Mesenchymal stem cell (in vitro differentiated cells and primary cell): ENCODE data around the gene CLCN5.

Source experiments
- DNase-seq: peaks from one replicate; pipeline ENCODE4 v3.0.0-alpha.2; 2013
- H2AFZ ChIP-seq: one replicate; pipeline ENCODE4 v1.6.1; 2013; ENCODE audit warnings: low read depth, mild to moderate bottlenecking, control low read depth, inconsistent platforms, low read length, moderate library complexity
- H2AK5ac ChIP-seq: 2 replicates; pipeline ENCODE4 v1.6.1; 2013; ENCODE audit warnings: low read length, moderate library complexity, mild to moderate bottlenecking, inconsistent platforms; ENCODE audit not compliant: severe bottlenecking
- H2BK120ac ChIP-seq: one replicate; pipeline ENCODE4 v1.6.1; 2013; ENCODE audit warnings: low read depth, mild to moderate bottlenecking, inconsistent platforms, low read length, moderate library complexity
- H2BK12ac ChIP-seq, 2 experiments: one replicate each; pipeline ENCODE4 v1.6.1; 2013; ENCODE audit warnings: inconsistent platforms in 2 of 2, low read length in 2 of 2, mild to moderate bottlenecking in 2 of 2, moderate library complexity in 2 of 2, control low read depth in 1 of 2
- H2BK15ac ChIP-seq: one replicate; pipeline ENCODE4 v1.6.1; 2013; ENCODE audit warnings: mild to moderate bottlenecking, low read depth, inconsistent platforms; ENCODE audit not compliant: poor library complexity, severe bottlenecking
- H2BK5ac ChIP-seq: 2 replicates; pipeline ENCODE4 v1.6.1; 2013; ENCODE audit warnings: low read depth, mild to moderate bottlenecking, low read length, control low read depth, inconsistent platforms; ENCODE audit not compliant: poor library complexity, severe bottlenecking
- H3K14ac ChIP-seq, 2 experiments: one replicate each; pipeline ENCODE4 v1.6.1; 2013; ENCODE audit warnings: inconsistent platforms in 2 of 2, low read length in 2 of 2, control low read depth in 1 of 2, mild to moderate bottlenecking in 1 of 2, moderate library complexity in 1 of 2
- H3K18ac ChIP-seq, 2 experiments: one replicate each; pipeline ENCODE4 v1.6.1; 2013; ENCODE audit warnings: inconsistent platforms in 2 of 2, low read length in 2 of 2, control low read depth in 1 of 2, low read depth in 1 of 2, mild to moderate bottlenecking in 1 of 2
- H3K23ac ChIP-seq, 2 experiments: one replicate each; pipeline ENCODE4 v1.6.1; 2013; ENCODE audit warnings: inconsistent platforms in 2 of 2, low read length in 2 of 2, mild to moderate bottlenecking in 2 of 2, moderate library complexity in 2 of 2, control low read depth in 1 of 2
- H3K27ac ChIP-seq: 2 replicates; pipeline ENCODE4 v1.5.1; 2013; ENCODE audit warnings: mild to moderate bottlenecking, moderate library complexity, low read length, control low read depth, inconsistent platforms; ENCODE audit not compliant: poor library complexity, severe bottlenecking
- H3K27me3 ChIP-seq, 2 experiments: 2 replicates each; pipeline versions ENCODE4 v1.6.1 to v1.7.0; 2013; ENCODE audit warnings: low read length in 2 of 2, mild to moderate bottlenecking in 2 of 2, moderate library complexity in 2 of 2, control low read depth in 1 of 2, inconsistent platforms in 1 of 2; ENCODE audit not compliant: control insufficient read depth in 1 of 2, insufficient read depth in 1 of 2
- H3K36me3 ChIP-seq, 2 experiments: 2 replicates each; pipeline versions ENCODE4 v1.6.1 to v1.7.0; 2013; ENCODE audit warnings: low read length in 2 of 2, control low read depth in 1 of 2, inconsistent platforms in 1 of 2, low read depth in 1 of 2, mild to moderate bottlenecking in 1 of 2; ENCODE audit not compliant: insufficient read depth in 2 of 2, control insufficient read depth in 1 of 2
- H3K4ac ChIP-seq, 2 experiments: one replicate each; pipeline ENCODE4 v1.6.1; 2013; ENCODE audit warnings: inconsistent platforms in 2 of 2, low read length in 2 of 2, mild to moderate bottlenecking in 2 of 2, moderate library complexity in 2 of 2, control low read depth in 1 of 2, low read depth in 1 of 2
- H3K4me1 ChIP-seq: 2 replicates; pipeline ENCODE4 v1.6.1; 2013; ENCODE audit warnings: low read depth, low read length, control low read depth; ENCODE audit not compliant: control insufficient read depth, insufficient read depth
- H3K4me2 ChIP-seq: 2 replicates; pipeline ENCODE4 v1.6.1; 2013; ENCODE audit warnings: low read length, mild to moderate bottlenecking, inconsistent platforms; ENCODE audit not compliant: poor library complexity, severe bottlenecking
- H3K4me3 ChIP-seq, 2 experiments: 2 replicates each; pipeline versions ENCODE4 v1.5.1 to v1.7.0; 2013; ENCODE audit warnings: low read length in 2 of 2, mild to moderate bottlenecking in 2 of 2, control low read depth in 1 of 2, low read depth in 1 of 2; ENCODE audit not compliant: insufficient read depth in 1 of 2
- H3K79me1 ChIP-seq: replicated peaks from 2 replicates; pipeline ENCODE4 v1.6.1; 2013; ENCODE audit warnings: mild to moderate bottlenecking, control low read depth, low read length, inconsistent platforms; ENCODE audit not compliant: poor library complexity, severe bottlenecking
- H3K9ac ChIP-seq: 2 replicates; pipeline ENCODE4 v1.7.0; 2013; ENCODE audit warnings: mild to moderate bottlenecking, low read length, moderate library complexity
- H3K9me3 ChIP-seq: 2 replicates; pipeline ENCODE4 v1.7.0; 2013; ENCODE audit warnings: mild to moderate bottlenecking, low read length; ENCODE audit not compliant: control insufficient read depth
- H4K8ac ChIP-seq: one replicate; pipeline ENCODE4 v1.6.1; 2013; ENCODE audit warnings: inconsistent platforms, mild to moderate bottlenecking, low read length, moderate library complexity
- H4K91ac ChIP-seq: one replicate; pipeline ENCODE4 v1.6.1; 2013; ENCODE audit warnings: mild to moderate bottlenecking, low read length, inconsistent platforms
- WGBS: methylation state at CpG from one replicate; pipeline ENCODE4 v1.1.7; 2013; ENCODE audit warnings: mixed read lengths; 5-methylcytosine and 5-hydroxymethylcytosine counted together

The CLCN5 gene

GRCh38 chrX:49996474-49996873 lies 74.1 kb downstream of the CLCN5 start:
- H3K27me3 ChIP-seq: peaks cover 0 to 17% of the 10 kb centered on the region in 2 experiments

GRCh38 chrX:49999087-49999486 lies 76.7 kb downstream of the CLCN5 start:
- H3K27ac ChIP-seq: no peak overlapping the region
- peaks cover 0 to 21% of the 10 kb centered on the region in 2 experiments for H3K27me3 ChIP-seq
- no peak overlapping the region for H2BK15ac ChIP-seq
- H3K23ac ChIP-seq: no peak overlapping the region
- no peak for DNase-seq
- H3K9me3 ChIP-seq: no peaks in the 10 kb centered on the region
- no peak overlapping the region for H3K4me2 ChIP-seq
- H3K4ac ChIP-seq: no peak overlapping the region
- no peak overlapping the region for H2BK12ac ChIP-seq
- H2AK5ac ChIP-seq: no peak overlapping the region
- 91% methylated on average over 2 of the region's 3 CpGs for WGBS
- no peak overlapping the region for H3K18ac ChIP-seq
- no peak overlapping the region for H3K4me3 ChIP-seq
- no peaks in the 10 kb centered on the region for H3K36me3 ChIP-seq
- no peak overlapping the region for H2BK120ac ChIP-seq
- no peak overlapping the region for H3K14ac ChIP-seq
- H3K9ac ChIP-seq: no peak overlapping the region
- no peak overlapping the region for H4K8ac ChIP-seq
- no peak overlapping the region for H4K91ac ChIP-seq
- H3K79me1 ChIP-seq: no peaks in the 10 kb centered on the region
- no peaks in the 10 kb centered on the region for H3K4me1 ChIP-seq
- no peak overlapping the region for H2BK5ac ChIP-seq
- H2AFZ ChIP-seq: no peak overlapping the region

More at GRCh38 chrX:49996474-49996873, 74.1 kb downstream of the CLCN5 start:
- H4K8ac ChIP-seq: no peak overlapping the region
- no peaks in the 10 kb centered on the region for H3K79me1 ChIP-seq
- H3K36me3 ChIP-seq: no peaks in the 10 kb centered on the region
- H3K9me3 ChIP-seq: no peaks in the 10 kb centered on the region
- H3K4ac ChIP-seq: no peak overlapping the region
- no peak overlapping the region for H3K4me2 ChIP-seq
- H3K4me3 ChIP-seq: no peak overlapping the region
- no peaks in the 10 kb centered on the region for H3K4me1 ChIP-seq
- no peak overlapping the region for H2BK5ac ChIP-seq
- H2BK120ac ChIP-seq: no peak overlapping the region
- no peak overlapping the region for H2BK12ac ChIP-seq
- no peak overlapping the region for H3K27ac ChIP-seq
- no peak overlapping the region for H3K14ac ChIP-seq
- H2AK5ac ChIP-seq: no peak overlapping the region
- H2AFZ ChIP-seq: no peak overlapping the region
- DNase-seq: no peak
- WGBS: no CpG with 5 or more reads among the region's 2 CpGs
- H4K91ac ChIP-seq: no peak overlapping the region
- H3K18ac ChIP-seq: no peak overlapping the region
- no peak overlapping the region for H3K9ac ChIP-seq
- no peak overlapping the region for H3K23ac ChIP-seq
- H2BK15ac ChIP-seq: no peak overlapping the region

GRCh38 chrX:50000937-50001542 lies 78.6 kb downstream of the CLCN5 start:
- Histone ChIP-seq H3K18ac (no peak overlapping the region), H3K79me1 (no peaks in the 10 kb centered on the region)

GRCh38 chrX:50002067-50002714 lies 79.8 kb downstream of the CLCN5 start:
- H3K23ac ChIP-seq: no peak overlapping the region
- H3K79me1 ChIP-seq: no peaks in the 10 kb centered on the region
- peaks cover 0 to 22% of the 10 kb centered on the region in 2 experiments for H3K27me3 ChIP-seq
- H4K91ac ChIP-seq: no peak overlapping the region
- H3K27ac ChIP-seq: no peak overlapping the region
- no peak overlapping the region for H4K8ac ChIP-seq
- no peak overlapping the region for H2BK12ac ChIP-seq
- no peak overlapping the region for H3K4me2 ChIP-seq
- H2BK5ac ChIP-seq: no peak overlapping the region
- no peak overlapping the region for H3K14ac ChIP-seq
- DNase-seq: no peak
- 76% methylated on average over 2 of the region's 2 CpGs for WGBS
- no peak overlapping the region for H3K4me3 ChIP-seq
- H3K9me3 ChIP-seq: no peaks in the 10 kb centered on the region
- H3K9ac ChIP-seq: no peak overlapping the region
- no peak overlapping the region for H2AK5ac ChIP-seq
- H2BK15ac ChIP-seq: no peak overlapping the region
- no peak overlapping the region for H3K4ac ChIP-seq
- H3K4me1 ChIP-seq: no peaks in the 10 kb centered on the region
- H2BK120ac ChIP-seq: no peak overlapping the region
- no peak overlapping the region for H3K18ac ChIP-seq
- no peaks in the 10 kb centered on the region for H3K36me3 ChIP-seq
- H2AFZ ChIP-seq: no peak overlapping the region

More at GRCh38 chrX:50000937-50001542, 78.6 kb downstream of the CLCN5 start:
- no peak overlapping the region for H4K91ac ChIP-seq
- H2AFZ ChIP-seq: no peak overlapping the region
- H2BK5ac ChIP-seq: no peak overlapping the region
- no peak overlapping the region for H3K4me2 ChIP-seq
- no peak overlapping the region for H2BK15ac ChIP-seq
- no peaks in the 10 kb centered on the region for H3K9me3 ChIP-seq
- H3K4ac ChIP-seq: no peak overlapping the region
- H3K27ac ChIP-seq: no peak overlapping the region
- no peak overlapping the region for H2AK5ac ChIP-seq
- H3K4me1 ChIP-seq: no peaks in the 10 kb centered on the region
- H2BK12ac ChIP-seq: no peak overlapping the region
- H3K27me3 ChIP-seq: peaks cover 0 to 20% of the 10 kb centered on the region in 2 experiments
- DNase-seq: no peak
- no peak overlapping the region for H3K23ac ChIP-seq
- no peak overlapping the region for H3K9ac ChIP-seq
- no peak overlapping the region for H3K14ac ChIP-seq
- no peak overlapping the region for H4K8ac ChIP-seq
- no peaks in the 10 kb centered on the region for H3K36me3 ChIP-seq
- H3K4me3 ChIP-seq: no peak overlapping the region
- H2BK120ac ChIP-seq: no peak overlapping the region
